Measurements from ENCODE around the gene CFAP46. TPM values are rescaled to one million over a fixed set of nuclear protein-coding genes. Genes with fewer than 3 reads are reported as not detected.
"Not testable (repeated sequence)": the region's sequence is repeated elsewhere in the genome, so short reads cannot be mapped to it uniquely, and the experiment has no call there.

Gene CFAP46
- total RNA-seq, 6 experiments from 2014 or later, result 0.31 to 1.4 (median 0.32) TPM; not detected in 1

GRCh38 chr10:132899054-132899750 lies 43.2 kb downstream of the CFAP46 start:
- H3K27ac Mint-ChIP-seq, result no peak overlapping the region
- no peaks in the 10 kb centered on the region for H3K9me3 Mint-ChIP-seq
- no peaks in the 10 kb centered on the region for H3K4me1 Mint-ChIP-seq (ENCODE audit: low read depth)
- H3K4me3 Mint-ChIP-seq, result no peak overlapping the region
- H3K36me3 Mint-ChIP-seq (ENCODE audit: low read depth), result no peaks in the 10 kb centered on the region
- peaks cover 20% of the 10 kb centered on the region for H3K27me3 Mint-ChIP-seq (ENCODE audit: insufficient read depth)
- TF ChIP-seq CTCF (IDR thresholded peaks at IDR 0.05), result no peak
- no peak for DNase-seq

- peaks cover 25% of the 10 kb centered on the region for H3K27me3 Mint-ChIP-seq (ENCODE audit: insufficient read depth)
- no peaks in the 10 kb centered on the region for H3K36me3 Mint-ChIP-seq (ENCODE audit: low read depth)
- no peaks in the 10 kb centered on the region for H3K9me3 Mint-ChIP-seq
- TF ChIP-seq CTCF (IDR thresholded peaks at IDR 0.05), result no peak
- no peak overlapping the region for H3K27ac Mint-ChIP-seq
- no peak for DNase-seq
- H3K4me1 Mint-ChIP-seq (ENCODE audit: low read depth), result no peaks in the 10 kb centered on the region
- H3K4me3 Mint-ChIP-seq, result no peak overlapping the region
These were observed 43.8 kb downstream of the CFAP46 start for GRCh38 chr10:132898391-132899053.

GRCh38 chr10:132897516-132898381 lies 44.6 kb downstream of the CFAP46 start:
- Mint-ChIP-seq H3K27ac (no peak overlapping the region), H3K36me3 (ENCODE audit: low read depth) (no peaks in the 10 kb centered on the region), H3K4me1 (ENCODE audit: low read depth) (no peaks in the 10 kb centered on the region), H3K27me3 (ENCODE audit: insufficient read depth) (peaks cover 26% of the 10 kb centered on the region), H3K4me3 (no peak overlapping the region), H3K9me3 (no peaks in the 10 kb centered on the region)
- no peak for TF ChIP-seq CTCF (IDR thresholded peaks at IDR 0.05)
- DNase-seq, result no peak

- not testable (repeated sequence) for H3K9me3 Mint-ChIP-seq; H3K27ac Mint-ChIP-seq; H3K4me3 Mint-ChIP-seq; H3K36me3 Mint-ChIP-seq (ENCODE audit: low read depth); DNase-seq; H3K4me1 Mint-ChIP-seq (ENCODE audit: low read depth)
- peaks cover 34% of the 10 kb centered on the region for H3K27me3 Mint-ChIP-seq (ENCODE audit: insufficient read depth)
- peak; percentile 56 for TF ChIP-seq CTCF (IDR thresholded peaks at IDR 0.05)
These were observed 48.6 kb downstream of the CFAP46 start for GRCh38 chr10:132893786-132894185.

- Mint-ChIP-seq H3K4me3 (no peak overlapping the region), H3K27me3 (ENCODE audit: insufficient read depth) (peaks cover 34% of the 10 kb centered on the region), H3K4me1 (ENCODE audit: low read depth) (peaks cover 9% of the 10 kb centered on the region), H3K36me3 (ENCODE audit: low read depth) (no peaks in the 10 kb centered on the region), H3K9me3 (no peaks in the 10 kb centered on the region), H3K27ac (no peak overlapping the region)
- no peak for TF ChIP-seq CTCF (IDR thresholded peaks at IDR 0.05)
- DNase-seq, result no peak
These were observed 49.3 kb downstream of the CFAP46 start for GRCh38 chr10:132893090-132893489.

Measured in HFFc6 (cell line).